GM12891 (cell line): ENCODE measurements around the gene OR7G2.
"Not testable (repeated sequence)": the region's sequence is repeated elsewhere in the genome, so short reads cannot be mapped to it uniquely, and the experiment has no call there.

ENCODE experiments used
- PAX5 ChIP-seq: IDR thresholded peaks from 2 replicates; pipeline ENCODE4 v1.6.1; 2011; ENCODE audit warnings: low read length, moderate library complexity, mild to moderate bottlenecking; ENCODE audit not compliant: insufficient read depth, severe bottlenecking
- POLR2A ChIP-seq: IDR thresholded peaks from 2 replicates; pipeline ENCODE4 v1.6.1; 2011; ENCODE audit warnings: low read depth, low read length, control low read depth
- POLR2AphosphoS5 ChIP-seq: IDR thresholded peaks from 2 replicates; pipeline ENCODE4 v1.6.1; 2011; ENCODE audit warnings: low read depth, low read length, control low read depth
- POU2F2 ChIP-seq: IDR thresholded peaks from 2 replicates; pipeline ENCODE4 v1.6.1; 2011; ENCODE audit warnings: low read depth, mild to moderate bottlenecking, control low read depth, low read length, moderate library complexity
- SPI1 ChIP-seq: IDR thresholded peaks from 2 replicates; pipeline ENCODE4 v1.6.1; 2011; ENCODE audit warnings: low read depth, low read length, control low read depth
- TAF1 ChIP-seq: IDR thresholded peaks from 2 replicates; pipeline ENCODE4 v1.6.1; 2011; ENCODE audit warnings: low read depth, low read length, control low read depth

DNA sequence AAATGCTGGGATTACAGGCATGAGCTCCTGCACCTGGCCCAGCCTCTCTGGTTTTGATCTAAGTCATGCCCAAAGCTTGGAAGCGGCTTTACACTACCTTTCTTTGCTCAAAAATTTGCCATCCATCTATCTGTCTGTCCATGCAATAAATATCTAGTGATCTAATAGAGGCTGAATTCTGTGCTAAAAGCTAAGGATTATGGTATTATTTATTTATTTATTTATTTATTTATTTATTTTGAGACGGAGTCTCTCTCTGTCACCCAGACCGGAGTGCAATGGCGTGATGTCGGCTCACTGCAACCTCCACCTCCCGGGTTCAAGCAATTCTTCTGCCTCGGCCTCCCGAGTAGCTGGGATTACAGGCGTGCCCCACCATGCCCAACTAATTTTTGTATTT, 51.1 kb downstream of the OR7G2 start:
- TF ChIP-seq POLR2A, POLR2AphosphoS5, TAF1, SPI1, POU2F2, PAX5: not testable (repeated sequence)
